IMR-90 (cell line): ENCODE measurements around the gene ESYT1.

Experiments
- CEBPB ChIP-seq: IDR thresholded peaks from 2 replicates; pipeline ENCODE4 v1.6.1; 2012; ENCODE audit warnings: low read depth, low read length, improper control_type of control experiment
- MAZ ChIP-seq: IDR thresholded peaks from 2 replicates; pipeline ENCODE4 v1.6.1; 2012; ENCODE audit warnings: low read depth, mild to moderate bottlenecking, low read length, improper control_type of control experiment, moderate library complexity, borderline replicate concordance
- POLR2A ChIP-seq: IDR thresholded peaks from 2 replicates; pipeline ENCODE4 v1.6.1; 2012; ENCODE audit warnings: mild to moderate bottlenecking, low read depth, low read length
- TF ChIP-seq, protein P1 (sequence below): conservative IDR thresholded peaks from 2 replicates; pipeline ENCODE4 v1.5.1; 2012; ENCODE audit warnings: mild to moderate bottlenecking, low read depth, low read length, improper control_type of control experiment

DNA sequence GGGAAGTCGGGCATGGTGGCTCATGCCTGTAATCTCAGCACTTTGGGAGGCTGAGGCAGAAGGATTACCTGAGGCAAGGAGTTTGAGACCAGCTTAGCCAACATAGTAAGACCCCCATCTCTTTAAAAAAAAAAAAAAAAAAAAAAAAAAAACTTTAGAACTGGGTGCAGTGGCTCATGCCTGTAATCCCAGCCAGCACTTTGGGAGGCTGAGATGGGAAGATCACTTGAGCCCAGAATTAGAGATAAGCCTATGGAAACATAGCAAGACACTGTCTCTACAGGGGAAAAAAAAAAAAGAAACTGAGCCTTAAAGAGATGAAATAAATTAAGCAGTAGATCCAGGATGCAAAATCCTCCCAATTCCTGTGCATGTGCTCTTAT is 25.4 kb upstream of the ESYT1 start:
- TF ChIP-seq, protein P1, sequence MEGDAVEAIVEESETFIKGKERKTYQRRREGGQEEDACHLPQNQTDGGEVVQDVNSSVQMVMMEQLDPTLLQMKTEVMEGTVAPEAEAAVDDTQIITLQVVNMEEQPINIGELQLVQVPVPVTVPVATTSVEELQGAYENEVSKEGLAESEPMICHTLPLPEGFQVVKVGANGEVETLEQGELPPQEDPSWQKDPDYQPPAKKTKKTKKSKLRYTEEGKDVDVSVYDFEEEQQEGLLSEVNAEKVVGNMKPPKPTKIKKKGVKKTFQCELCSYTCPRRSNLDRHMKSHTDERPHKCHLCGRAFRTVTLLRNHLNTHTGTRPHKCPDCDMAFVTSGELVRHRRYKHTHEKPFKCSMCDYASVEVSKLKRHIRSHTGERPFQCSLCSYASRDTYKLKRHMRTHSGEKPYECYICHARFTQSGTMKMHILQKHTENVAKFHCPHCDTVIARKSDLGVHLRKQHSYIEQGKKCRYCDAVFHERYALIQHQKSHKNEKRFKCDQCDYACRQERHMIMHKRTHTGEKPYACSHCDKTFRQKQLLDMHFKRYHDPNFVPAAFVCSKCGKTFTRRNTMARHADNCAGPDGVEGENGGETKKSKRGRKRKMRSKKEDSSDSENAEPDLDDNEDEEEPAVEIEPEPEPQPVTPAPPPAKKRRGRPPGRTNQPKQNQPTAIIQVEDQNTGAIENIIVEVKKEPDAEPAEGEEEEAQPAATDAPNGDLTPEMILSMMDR, result no peak
- TF ChIP-seq POLR2A, result no peak
- TF ChIP-seq CEBPB, result no peak
- TF ChIP-seq MAZ, result no peak
